Neutrophil (primary cell): ENCODE results near the gene TSPYL1.
"Not testable (repeated sequence)": the region's sequence is repeated elsewhere in the genome, so short reads cannot be mapped to it uniquely, and the experiment has no call there.

Source experiments
- H3K27ac ChIP-seq: fragments of 200-600 bp; sonication (generic); 2 replicates; pipeline ENCODE4 v1.5.1; 2016; ENCODE audit warnings: mild to moderate bottlenecking, moderate library complexity
- H3K27me3 ChIP-seq: fragments of 200-600 bp; sonication (generic); 2 replicates; pipeline ENCODE4 v1.6.0; 2016; ENCODE audit warnings: mild to moderate bottlenecking
- H3K36me3 ChIP-seq: fragments of 200-600 bp; sonication (generic); 2 replicates; pipeline ENCODE4 v1.5.1; 2017
- H3K4me1 ChIP-seq, 2 experiments: fragments of 200-600 bp in 1 of 2; sonication (generic) in 1 of 2; 1 replicate in 1 of 2; 2 replicates in 1 of 2; pipeline versions ENCODE4 v1.5.1 to v1.6.1; 2013 to 2016; ENCODE audit warnings: low read depth in 1 of 2, low read length in 1 of 2, mild to moderate bottlenecking in 1 of 2, moderate library complexity in 1 of 2; ENCODE audit not compliant: control insufficient read depth in 1 of 2, insufficient read depth in 1 of 2
- H3K4me3 ChIP-seq, 2 experiments: fragments of 200-600 bp in 1 of 2; sonication (generic) in 1 of 2; 1 replicate in 1 of 2; 2 replicates in 1 of 2; pipeline ENCODE4 v1.5.1; 2013 to 2016; ENCODE audit warnings: low read depth in 1 of 2, low read length in 1 of 2, mild to moderate bottlenecking in 1 of 2, moderate library complexity in 1 of 2
- H3K9me3 ChIP-seq: fragments of 200-600 bp; sonication (generic); 2 replicates; pipeline ENCODE4 v1.5.1; 2016
- TF ChIP-seq, protein P1 (sequence below): fragments of 200-600 bp; sonication (generic); IDR thresholded peaks from 2 replicates; pipeline ENCODE4 v1.5.1; 2016; ENCODE audit warnings: antibody characterized with exemption

The TSPYL1 gene

DNA sequence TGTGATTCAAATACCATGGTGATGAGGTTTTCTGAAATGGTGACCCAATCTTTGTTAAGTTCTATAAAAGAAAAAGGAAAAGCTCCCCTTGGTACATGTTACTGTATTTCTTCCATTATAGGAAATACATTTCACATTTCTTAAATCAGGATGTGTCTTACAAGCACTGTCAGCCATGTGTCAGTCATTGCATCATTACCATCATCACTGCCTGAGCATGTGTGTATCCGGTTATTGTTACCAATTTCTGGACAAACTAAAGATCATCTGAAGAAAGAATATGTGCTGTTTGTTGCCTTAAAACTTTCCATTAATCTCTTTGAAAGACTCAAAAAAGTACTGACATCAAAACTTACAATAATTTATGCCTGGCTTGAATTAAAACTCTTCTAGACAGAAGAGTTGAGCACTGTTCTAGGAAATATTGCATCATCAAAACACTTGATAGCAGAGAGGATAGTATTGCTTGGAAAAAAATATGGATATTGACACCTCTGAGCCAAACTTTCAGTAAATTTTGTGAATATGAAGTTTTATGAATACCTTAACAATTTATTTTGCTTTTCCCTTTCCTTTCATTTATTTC, 7.1 kb upstream of the TSPYL1 start:
- Histone ChIP-seq H3K4me1 (peaks cover 3 to 8% of the 10 kb centered on the region in 2 experiments), H3K4me3 (no peak overlapping the region), H3K36me3 (no peaks in the 10 kb centered on the region), H3K27me3 (no peaks in the 10 kb centered on the region), H3K27ac (no peak overlapping the region), H3K9me3 (no peaks in the 10 kb centered on the region)
- TF ChIP-seq, protein P1, sequence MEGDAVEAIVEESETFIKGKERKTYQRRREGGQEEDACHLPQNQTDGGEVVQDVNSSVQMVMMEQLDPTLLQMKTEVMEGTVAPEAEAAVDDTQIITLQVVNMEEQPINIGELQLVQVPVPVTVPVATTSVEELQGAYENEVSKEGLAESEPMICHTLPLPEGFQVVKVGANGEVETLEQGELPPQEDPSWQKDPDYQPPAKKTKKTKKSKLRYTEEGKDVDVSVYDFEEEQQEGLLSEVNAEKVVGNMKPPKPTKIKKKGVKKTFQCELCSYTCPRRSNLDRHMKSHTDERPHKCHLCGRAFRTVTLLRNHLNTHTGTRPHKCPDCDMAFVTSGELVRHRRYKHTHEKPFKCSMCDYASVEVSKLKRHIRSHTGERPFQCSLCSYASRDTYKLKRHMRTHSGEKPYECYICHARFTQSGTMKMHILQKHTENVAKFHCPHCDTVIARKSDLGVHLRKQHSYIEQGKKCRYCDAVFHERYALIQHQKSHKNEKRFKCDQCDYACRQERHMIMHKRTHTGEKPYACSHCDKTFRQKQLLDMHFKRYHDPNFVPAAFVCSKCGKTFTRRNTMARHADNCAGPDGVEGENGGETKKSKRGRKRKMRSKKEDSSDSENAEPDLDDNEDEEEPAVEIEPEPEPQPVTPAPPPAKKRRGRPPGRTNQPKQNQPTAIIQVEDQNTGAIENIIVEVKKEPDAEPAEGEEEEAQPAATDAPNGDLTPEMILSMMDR = no peak

DNA sequence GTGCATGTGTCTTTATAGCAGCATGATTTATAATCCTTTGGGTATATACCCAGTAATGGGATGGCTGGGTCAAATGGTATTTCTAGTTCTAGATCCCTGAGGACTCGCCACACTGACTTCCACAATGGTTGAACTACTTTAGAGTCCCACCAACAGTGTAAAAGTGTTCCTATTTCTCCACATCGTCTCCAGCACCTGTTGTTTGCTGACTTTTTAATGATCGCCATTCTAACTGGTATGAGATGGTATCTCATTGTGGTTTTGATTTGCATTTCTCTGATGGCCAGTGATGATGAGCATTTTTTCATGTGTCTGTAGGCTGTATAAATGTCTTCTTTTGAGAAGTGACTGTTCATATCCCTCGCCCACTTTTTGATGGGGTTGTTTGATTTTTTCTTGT, 5.3 kb upstream of the TSPYL1 start:
- H3K9me3 ChIP-seq, H3K27me3 ChIP-seq, H3K4me3 ChIP-seq, H3K27ac ChIP-seq, H3K36me3 ChIP-seq: not testable (repeated sequence)
- peaks cover 8 to 14% of the 10 kb centered on the region in 2 experiments for H3K4me1 ChIP-seq

DNA sequence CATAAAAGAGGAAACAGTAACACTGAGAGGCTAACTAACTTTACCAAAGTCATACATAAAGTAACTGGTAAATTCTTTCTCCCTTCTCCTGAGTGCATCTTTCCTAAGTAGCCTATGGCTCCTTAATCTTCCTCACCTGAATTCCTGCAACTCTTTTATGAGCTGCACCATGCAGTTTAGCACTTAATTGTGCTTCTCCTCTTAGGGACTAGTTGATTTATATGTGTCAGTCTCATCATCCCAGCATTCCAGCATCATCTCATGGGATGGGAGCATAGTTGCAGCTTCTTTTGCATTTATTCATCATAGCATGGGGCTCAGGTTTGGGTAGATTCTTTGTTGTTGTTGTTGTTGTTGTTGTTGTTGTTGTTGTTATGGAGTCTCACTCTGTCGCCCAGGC, 3.5 kb upstream of the TSPYL1 start:
- H3K4me3 ChIP-seq = no peak overlapping the region
- no peaks in the 10 kb centered on the region for H3K36me3 ChIP-seq
- no peaks in the 10 kb centered on the region for H3K27me3 ChIP-seq
- H3K4me1 ChIP-seq = peaks cover 20 to 26% of the 10 kb centered on the region in 2 experiments
- TF ChIP-seq, protein P1 = no peak
- no peaks in the 10 kb centered on the region for H3K9me3 ChIP-seq
- no peak overlapping the region for H3K27ac ChIP-seq

DNA sequence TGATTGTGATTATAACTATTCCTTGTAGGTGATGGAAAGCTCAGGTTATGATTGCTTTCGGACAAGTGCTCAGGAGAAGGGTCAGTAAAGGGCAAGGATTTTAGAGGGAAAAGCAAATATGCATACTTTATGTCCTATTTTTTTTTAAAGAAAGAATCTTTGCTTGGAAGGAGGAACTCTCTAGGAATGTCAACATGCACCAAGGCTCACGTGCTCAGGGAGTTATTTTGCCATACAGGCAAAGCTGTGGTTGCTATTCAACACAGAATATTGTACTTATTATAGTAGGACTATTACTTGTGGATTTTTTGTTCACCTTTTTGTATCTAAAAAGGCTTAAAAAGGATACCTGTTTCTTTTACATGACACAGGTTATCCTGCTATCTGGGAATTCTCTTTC, 3.0 kb upstream of the TSPYL1 start:
- Histone ChIP-seq H3K4me3 (no peak overlapping the region), H3K27ac (no peak overlapping the region), H3K4me1 (peaks cover 25 to 31% of the 10 kb centered on the region in 2 experiments), H3K36me3 (no peaks in the 10 kb centered on the region), H3K9me3 (no peaks in the 10 kb centered on the region), H3K27me3 (no peaks in the 10 kb centered on the region)
- TF ChIP-seq, protein P1 = no peak

DNA sequence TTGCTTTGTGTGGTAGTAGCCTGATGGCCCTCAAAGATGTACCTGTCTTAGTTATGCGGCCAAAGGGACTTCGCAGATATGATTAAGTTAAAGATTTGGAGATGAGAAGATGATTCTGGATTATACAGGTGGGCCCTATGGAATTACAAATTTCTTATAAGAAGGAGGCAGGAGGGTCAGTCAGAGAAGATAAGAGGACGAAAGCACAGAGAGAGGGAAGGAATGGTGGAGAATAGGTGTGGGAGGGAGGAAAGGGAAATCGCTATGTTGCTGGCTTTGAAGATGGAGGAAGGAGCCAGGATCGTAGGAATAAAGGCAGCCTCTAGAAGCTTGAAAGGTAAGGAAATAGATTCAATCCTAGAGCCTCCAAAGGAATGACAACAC, 1.2 kb upstream of the TSPYL1 start:
- no peak overlapping the region for H3K27ac ChIP-seq
- TF ChIP-seq, protein P1 = no peak
- no peaks in the 10 kb centered on the region for H3K27me3 ChIP-seq
- no peak overlapping the region for H3K4me3 ChIP-seq
- no peaks in the 10 kb centered on the region for H3K36me3 ChIP-seq
- no peaks in the 10 kb centered on the region for H3K9me3 ChIP-seq
- H3K4me1 ChIP-seq = peaks cover 39 to 41% of the 10 kb centered on the region in 2 experiments

DNA sequence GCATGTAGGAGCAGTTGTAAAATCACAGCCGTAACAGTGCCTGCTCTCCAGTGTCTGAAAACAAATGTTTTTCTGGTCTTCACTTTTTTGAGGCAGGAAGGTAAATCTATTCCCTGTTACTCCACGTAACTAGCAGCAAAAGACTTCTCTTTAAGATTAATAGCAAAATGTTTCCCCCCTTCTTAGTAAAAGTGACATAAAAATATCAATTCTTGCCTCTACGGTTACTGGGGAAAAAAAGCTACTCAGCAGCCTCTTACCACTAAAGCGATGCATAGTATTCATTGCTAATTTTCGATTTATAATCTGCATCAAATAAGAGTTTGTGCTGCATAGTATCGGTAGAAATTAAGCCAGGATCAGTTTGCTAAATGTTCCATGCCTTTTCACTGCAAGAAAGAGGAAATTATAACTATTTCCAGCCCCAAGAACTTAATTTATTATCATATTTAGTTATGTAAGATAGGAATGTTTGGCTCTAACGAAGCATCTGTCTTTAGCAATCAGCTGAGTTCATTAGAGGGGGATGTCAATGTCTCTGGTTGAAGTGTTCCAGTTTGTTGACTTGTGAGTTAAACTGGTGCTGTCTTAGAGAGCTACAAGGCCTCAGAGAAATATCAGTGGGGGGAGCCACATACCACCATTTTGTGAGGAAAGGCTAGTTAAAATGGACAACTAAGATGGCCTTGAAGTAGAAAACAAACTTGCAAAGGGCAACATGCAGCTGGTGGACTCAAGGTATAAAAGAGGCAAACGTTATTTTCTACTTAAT, 617 bp upstream of the TSPYL1 start:
- Histone ChIP-seq H3K4me3 (peak overlapping the region; percentile 87 to 89), H3K9me3 (no peaks in the 10 kb centered on the region), H3K27me3 (no peaks in the 10 kb centered on the region), H3K36me3 (no peaks in the 10 kb centered on the region), H3K27ac (peak overlapping the region; percentile 92), H3K4me1 (peaks cover 41 to 43% of the 10 kb centered on the region in 2 experiments)
- TF ChIP-seq, protein P1 = no peak
